AG04449 (cell line): Measurements from ENCODE around the gene RAP1GAP2.

ENCODE experiments used
- CTCF ChIA-PET: fragments of 350-600 bp; formaldehyde crosslinking; extraction: SDS; loops from one replicate; lab custom pipeline; 2021; ENCODE audit warnings: antibody characterized with exemption; lab: Yijun Ruan, JAX
- POLR2A ChIA-PET: fragments of 400-600, 350-600 bp; formaldehyde crosslinking; extraction: SDS; loops from one replicate; lab custom pipeline; 2020; ENCODE audit warnings: antibody characterized with exemption, inconsistent platforms; lab: Yijun Ruan, JAX
- DNase-seq: peaks from one replicate; pipeline ENCODE4 v3.0.0-alpha.2; 2010; ENCODE audit warnings: low read depth, low spot score
- H3K4me3 ChIP-seq: 2 replicates; pipeline ENCODE4 v1.5.1; 2011; ENCODE audit warnings: low read depth, mild to moderate bottlenecking, control low read depth, low read length
- CTCF ChIP-seq: IDR thresholded peaks from one replicate; pipeline ENCODE4 v1.5.1; 2011; ENCODE audit warnings: mild to moderate bottlenecking, moderate library complexity, low read length, control low read depth, inconsistent platforms; ENCODE audit not compliant: insufficient read depth; ENCODE audit errors: missing control alignments

The RAP1GAP2 gene

GRCh38 chr17:2755891-2756724 is 40.1 kb upstream of the RAP1GAP2 start:
- ChIA-PET POLR2A (no interaction called here), CTCF (interaction anchor here (1.3 kb wide), 1 partner anchor 11 kb away, joined by 4 read pairs; no protein-coding TSS in a partner anchor)
- no peak for TF ChIP-seq CTCF
- H3K4me3 ChIP-seq: no peak overlapping the region
- no peak for DNase-seq

DNA sequence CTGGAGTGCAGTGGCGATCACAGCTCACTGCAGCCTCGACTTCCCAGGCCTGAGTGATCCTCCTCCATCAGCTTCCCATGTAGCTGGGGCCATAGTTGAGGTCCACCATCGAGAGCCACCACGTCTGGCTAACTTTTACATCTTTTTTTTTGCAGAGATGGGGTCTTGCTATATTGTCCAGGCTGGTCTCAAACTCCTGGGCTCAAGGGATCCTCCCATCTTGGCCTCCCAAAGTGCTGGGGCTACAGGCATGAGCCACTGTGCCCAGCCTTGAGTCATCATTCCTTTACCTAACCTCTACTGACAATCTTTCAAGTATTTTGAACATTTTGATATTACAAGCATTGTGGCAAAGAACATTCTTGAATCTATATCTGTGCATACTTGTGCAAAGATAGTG is 37.4 kb upstream of the RAP1GAP2 start:
- ChIA-PET CTCF (no interaction called here), POLR2A (interaction anchor here (0.6 kb wide), 1 partner anchor 935 kb away, joined by 3 read pairs; no protein-coding TSS in a partner anchor)
- no peak for TF ChIP-seq CTCF
- no peak overlapping the region for H3K4me3 ChIP-seq
- no peak for DNase-seq

DNA sequence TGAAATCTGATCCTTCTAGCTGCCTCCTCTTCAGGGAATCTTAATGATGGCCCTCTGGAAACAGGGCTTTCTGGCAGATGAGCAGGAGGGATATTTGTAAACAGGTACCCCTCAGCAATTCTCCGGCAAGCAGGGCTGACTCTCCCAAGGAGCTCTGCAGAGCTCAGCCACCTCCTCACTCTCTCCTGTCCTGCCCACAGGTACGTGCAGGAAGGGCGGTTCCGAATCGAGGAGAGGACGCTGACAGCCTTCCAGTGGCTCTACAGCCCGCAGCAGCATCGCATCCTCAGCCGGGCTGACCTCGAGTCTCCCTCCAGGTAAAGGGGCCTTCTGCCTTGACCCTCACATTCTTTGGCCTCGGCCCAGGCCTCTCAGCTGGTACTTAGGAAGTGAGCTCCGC is 26.1 kb upstream of the RAP1GAP2 start:
- POLR2A ChIA-PET: no interaction called here
- H3K4me3 ChIP-seq: no peak overlapping the region
- CTCF ChIA-PET: interaction anchor here (2.4 kb wide), 1 partner anchor 16 kb away, joined by 6 read pairs; no protein-coding TSS in a partner anchor
- no peak for DNase-seq
- TF ChIP-seq CTCF: no peak

- DNase-seq: no peak
- H3K4me3 ChIP-seq: no peak overlapping the region
- CTCF ChIA-PET: no interaction called here
- POLR2A ChIA-PET: no interaction called here
- no peak for TF ChIP-seq CTCF
Observed at GRCh38 chr17:2775206-2775605, 21.0 kb upstream of the RAP1GAP2 start.

DNA sequence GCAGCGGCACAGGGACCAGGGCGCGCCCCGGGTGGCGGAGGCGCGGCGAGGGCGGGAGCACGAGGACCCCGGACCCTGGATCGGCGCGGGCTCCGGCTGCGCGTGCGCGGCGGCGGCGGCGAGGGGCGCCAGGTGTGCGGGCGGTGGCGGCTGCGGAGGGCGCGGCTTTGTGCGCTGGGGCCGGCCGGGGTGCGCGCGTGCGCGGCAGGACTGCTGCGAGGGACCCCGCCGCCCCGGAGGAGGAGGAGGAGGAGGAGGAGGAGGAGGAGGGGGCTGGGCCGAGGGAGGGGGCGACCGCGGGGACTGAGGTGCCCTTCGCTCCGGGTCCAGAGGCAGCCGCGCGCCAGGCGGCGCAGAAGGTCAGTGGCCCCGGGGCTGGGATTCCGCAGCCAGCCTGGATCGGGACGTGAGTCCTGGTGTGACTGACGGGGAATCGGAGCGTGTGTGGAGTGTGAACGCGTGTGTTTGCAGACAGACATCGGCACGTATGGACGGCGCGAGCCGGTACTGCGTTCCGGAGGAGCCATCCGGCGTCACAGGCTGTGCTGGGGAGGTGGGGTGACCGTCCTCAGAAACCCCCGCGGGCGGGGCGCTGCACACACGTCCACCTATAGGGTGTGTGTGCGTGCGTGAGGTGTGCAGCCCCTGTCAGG is 19.5 kb upstream of the RAP1GAP2 start:
- no peak for TF ChIP-seq CTCF
- H3K4me3 ChIP-seq: no peak overlapping the region
- ChIA-PET POLR2A (no interaction called here), CTCF (no interaction called here)
- DNase-seq: no peak

- CTCF ChIA-PET: no interaction called here
- POLR2A ChIA-PET: no interaction called here
- no peak overlapping the region for H3K4me3 ChIP-seq
- no peak for TF ChIP-seq CTCF
- DNase-seq: no peak
Observed at GRCh38 chr17:2777242-2777867, 18.9 kb upstream of the RAP1GAP2 start.
